Measurements from ENCODE around the gene GTF3C4. TPM values are rescaled to one million over a fixed set of nuclear protein-coding genes. Genes with fewer than 3 reads are reported as not detected.

Gene GTF3C4, protein sequence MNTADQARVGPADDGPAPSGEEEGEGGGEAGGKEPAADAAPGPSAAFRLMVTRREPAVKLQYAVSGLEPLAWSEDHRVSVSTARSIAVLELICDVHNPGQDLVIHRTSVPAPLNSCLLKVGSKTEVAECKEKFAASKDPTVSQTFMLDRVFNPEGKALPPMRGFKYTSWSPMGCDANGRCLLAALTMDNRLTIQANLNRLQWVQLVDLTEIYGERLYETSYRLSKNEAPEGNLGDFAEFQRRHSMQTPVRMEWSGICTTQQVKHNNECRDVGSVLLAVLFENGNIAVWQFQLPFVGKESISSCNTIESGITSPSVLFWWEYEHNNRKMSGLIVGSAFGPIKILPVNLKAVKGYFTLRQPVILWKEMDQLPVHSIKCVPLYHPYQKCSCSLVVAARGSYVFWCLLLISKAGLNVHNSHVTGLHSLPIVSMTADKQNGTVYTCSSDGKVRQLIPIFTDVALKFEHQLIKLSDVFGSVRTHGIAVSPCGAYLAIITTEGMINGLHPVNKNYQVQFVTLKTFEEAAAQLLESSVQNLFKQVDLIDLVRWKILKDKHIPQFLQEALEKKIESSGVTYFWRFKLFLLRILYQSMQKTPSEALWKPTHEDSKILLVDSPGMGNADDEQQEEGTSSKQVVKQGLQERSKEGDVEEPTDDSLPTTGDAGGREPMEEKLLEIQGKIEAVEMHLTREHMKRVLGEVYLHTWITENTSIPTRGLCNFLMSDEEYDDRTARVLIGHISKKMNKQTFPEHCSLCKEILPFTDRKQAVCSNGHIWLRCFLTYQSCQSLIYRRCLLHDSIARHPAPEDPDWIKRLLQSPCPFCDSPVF
- polyA plus RNA-seq (2012; ENCODE audit: missing spikeins), result 7.6 TPM

DNA sequence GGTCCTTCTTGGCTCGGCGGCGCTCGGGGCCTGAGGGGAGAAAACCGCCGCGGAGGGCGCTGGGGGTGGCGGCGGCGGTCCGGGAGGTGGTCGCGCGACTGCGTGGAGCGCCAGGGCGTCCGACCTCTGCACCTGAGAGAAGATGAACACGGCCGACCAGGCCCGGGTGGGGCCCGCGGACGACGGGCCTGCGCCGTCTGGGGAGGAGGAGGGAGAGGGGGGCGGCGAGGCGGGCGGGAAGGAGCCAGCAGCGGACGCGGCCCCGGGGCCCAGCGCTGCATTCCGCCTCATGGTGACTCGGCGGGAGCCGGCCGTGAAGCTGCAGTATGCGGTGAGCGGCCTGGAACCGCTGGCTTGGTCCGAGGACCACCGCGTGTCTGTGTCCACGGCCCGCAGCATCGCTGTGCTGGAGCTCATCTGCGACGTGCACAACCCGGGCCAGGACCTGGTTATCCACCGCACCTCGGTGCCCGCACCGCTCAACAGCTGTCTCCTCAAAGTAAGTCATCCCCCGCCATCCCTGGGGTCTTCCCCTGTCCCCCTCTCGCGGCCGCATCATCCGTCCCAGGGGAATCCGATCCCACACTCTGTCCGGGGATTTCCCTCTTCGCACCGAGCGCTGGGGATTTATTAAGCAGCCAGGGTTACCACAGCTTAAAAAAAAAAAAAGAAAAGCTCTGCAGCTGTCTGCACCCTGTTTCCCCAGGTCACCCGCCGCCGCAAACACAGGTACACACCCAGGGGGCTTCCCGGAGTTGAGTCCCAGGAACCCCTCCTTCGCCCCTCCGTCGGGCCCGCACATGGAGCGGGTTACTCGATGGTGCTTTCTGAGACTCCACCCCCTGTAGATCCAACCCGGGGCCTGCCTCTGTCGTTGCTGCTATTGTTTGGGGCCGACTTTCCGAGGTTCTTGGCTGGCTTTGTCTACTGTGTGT lies at the start of gene GTF3C4:
TSS of gene GTF3C4 (plus strand) at position 8 of the 935 bp plus-strand sequence. CDS start at position 143, 135 bp downstream.
- DNase-seq (ENCODE audit: insufficient read length) (peak; percentile 75), FAIRE-seq (no peak)
- no peak for TF ChIP-seq TAF1 (IDR thresholded peaks at IDR 0.05; ENCODE audit: borderline replicate concordance, low read depth, low read length)
- TF ChIP-seq POLR2A (IDR thresholded peaks at IDR 0.05; ENCODE audit: low read depth, low read length), result no peak
- TF ChIP-seq POLR2AphosphoS5 (IDR thresholded peaks at IDR 0.05; ENCODE audit: low read depth, low read length), result no peak

DNA sequence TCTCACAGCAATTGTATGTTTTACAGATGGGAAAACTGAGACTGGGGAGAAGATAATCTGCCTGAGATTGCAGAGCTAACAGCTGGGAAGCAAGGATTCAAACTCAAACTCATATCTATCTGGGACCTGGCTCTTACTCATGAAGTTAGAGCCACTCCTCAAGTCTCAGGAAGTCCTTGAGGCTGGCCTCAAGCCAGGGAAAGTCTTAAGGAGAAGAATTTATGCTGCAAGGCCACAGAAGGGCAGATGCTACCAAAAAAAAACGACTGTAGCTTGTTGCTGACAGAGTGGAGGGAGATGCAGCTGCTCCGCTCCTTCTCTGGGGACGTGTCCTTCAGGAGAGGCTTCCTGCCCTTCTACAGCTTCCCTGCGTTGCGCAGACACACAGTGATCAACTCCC lies 48.1 kb upstream of the GTF3C4 start:
- DNase-seq (ENCODE audit: insufficient read length), result no peak
- no peak for FAIRE-seq
- TF ChIP-seq POLR2AphosphoS5 (IDR thresholded peaks at IDR 0.05; ENCODE audit: low read depth, low read length), result no peak
- no peak for TF ChIP-seq TAF1 (IDR thresholded peaks at IDR 0.05; ENCODE audit: borderline replicate concordance, low read depth, low read length)
- TF ChIP-seq POLR2A (IDR thresholded peaks at IDR 0.05; ENCODE audit: low read depth, low read length), result no peak

DNA sequence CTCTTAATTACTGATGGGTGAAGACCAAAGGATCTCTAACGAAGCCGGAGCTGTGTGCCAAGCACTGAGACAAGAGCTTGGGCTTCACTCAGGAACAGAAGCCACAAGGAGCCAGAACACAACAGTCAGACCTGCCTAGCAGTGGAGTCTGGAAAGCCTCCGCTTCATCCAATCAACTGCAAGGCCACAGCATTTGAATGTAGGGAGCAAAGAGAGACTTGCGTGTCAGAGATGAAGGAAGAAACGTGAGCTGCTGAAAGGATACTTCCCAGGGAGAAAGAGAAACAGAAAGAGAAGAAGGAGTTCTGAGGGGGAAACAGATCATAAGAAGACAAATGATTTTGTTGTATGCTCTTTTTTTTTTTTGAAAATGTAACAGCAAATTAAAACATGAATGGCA lies 44.0 kb upstream of the GTF3C4 start:
- DNase-seq (ENCODE audit: insufficient read length) (no peak), FAIRE-seq (no peak)
- no peak for TF ChIP-seq POLR2A (IDR thresholded peaks at IDR 0.05; ENCODE audit: low read depth, low read length)
- no peak for TF ChIP-seq TAF1 (IDR thresholded peaks at IDR 0.05; ENCODE audit: borderline replicate concordance, low read depth, low read length)
- TF ChIP-seq POLR2AphosphoS5 (IDR thresholded peaks at IDR 0.05; ENCODE audit: low read depth, low read length), result no peak

DNA sequence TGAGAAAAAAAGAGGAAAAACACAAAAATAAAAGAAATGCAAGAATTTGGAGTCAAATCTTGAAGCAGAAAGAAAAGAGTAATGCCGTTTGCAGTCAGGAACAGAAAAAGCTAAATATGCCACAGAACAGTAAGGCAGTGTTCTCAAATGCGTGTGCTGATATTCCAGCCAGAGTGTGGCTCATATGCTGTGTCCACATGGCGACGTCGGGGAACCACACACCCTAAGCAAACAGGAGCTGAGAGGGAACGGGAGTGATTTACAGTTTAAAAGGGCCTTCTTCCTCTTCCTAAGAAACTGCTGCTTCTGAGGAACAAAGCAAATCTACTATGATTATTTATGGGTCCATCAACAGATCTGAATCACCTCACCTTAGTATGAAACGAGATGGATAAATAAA lies 43.2 kb upstream of the GTF3C4 start:
- DNase-seq (ENCODE audit: insufficient read length) (no peak), FAIRE-seq (no peak)
- TF ChIP-seq POLR2AphosphoS5 (IDR thresholded peaks at IDR 0.05; ENCODE audit: low read depth, low read length) (no peak), TAF1 (IDR thresholded peaks at IDR 0.05; ENCODE audit: borderline replicate concordance, low read depth, low read length) (no peak), POLR2A (IDR thresholded peaks at IDR 0.05; ENCODE audit: low read depth, low read length) (no peak)

DNA sequence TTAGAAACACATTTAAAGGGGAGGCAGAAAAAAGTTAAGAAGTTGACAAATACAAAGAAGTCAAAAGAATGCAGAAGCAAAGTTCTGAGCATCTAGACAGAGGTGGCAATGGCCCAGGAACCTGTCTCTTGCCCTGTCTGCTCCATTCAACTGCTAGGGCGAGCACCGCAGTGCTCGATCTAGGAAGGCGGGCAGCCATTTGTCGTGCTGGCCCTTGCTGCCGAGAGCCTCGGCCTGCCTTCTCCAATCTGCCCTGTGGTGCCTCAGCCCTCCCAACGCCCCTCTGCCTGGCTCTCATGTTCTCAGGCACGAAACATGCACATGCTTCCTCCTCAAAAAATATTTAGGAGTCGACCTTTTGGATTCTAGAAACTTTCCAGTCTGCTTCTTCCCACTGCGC lies 42.7 kb upstream of the GTF3C4 start:
- FAIRE-seq (no peak), DNase-seq (ENCODE audit: insufficient read length) (no peak)
- TF ChIP-seq POLR2A (IDR thresholded peaks at IDR 0.05; ENCODE audit: low read depth, low read length) (no peak), TAF1 (IDR thresholded peaks at IDR 0.05; ENCODE audit: borderline replicate concordance, low read depth, low read length) (no peak)

DNA sequence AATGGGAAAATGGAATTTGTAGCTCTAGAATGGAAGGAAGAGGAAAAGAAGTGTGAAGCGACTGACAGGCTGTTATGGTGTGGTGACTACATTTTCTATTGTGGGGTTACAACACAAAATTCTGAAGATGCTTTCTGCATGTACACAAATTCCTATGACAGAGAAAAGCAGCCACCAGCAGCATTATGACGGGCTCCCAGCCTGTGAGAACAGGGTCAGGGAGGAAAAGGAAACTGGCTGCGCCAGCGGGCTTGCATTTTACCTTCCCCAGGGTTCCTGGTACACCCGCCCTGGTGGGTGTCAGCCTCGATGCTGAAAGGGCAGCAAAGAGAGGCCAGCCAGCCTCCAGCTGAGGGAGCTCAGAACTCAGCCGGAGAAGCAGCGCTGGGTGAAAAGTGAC lies 41.5 kb upstream of the GTF3C4 start:
- DNase-seq (ENCODE audit: insufficient read length), result no peak
- no peak for FAIRE-seq
- no peak for TF ChIP-seq POLR2AphosphoS5 (IDR thresholded peaks at IDR 0.05; ENCODE audit: low read depth, low read length)
- TF ChIP-seq POLR2A (IDR thresholded peaks at IDR 0.05; ENCODE audit: low read depth, low read length), result no peak
- no peak for TF ChIP-seq TAF1 (IDR thresholded peaks at IDR 0.05; ENCODE audit: borderline replicate concordance, low read depth, low read length)

DNA sequence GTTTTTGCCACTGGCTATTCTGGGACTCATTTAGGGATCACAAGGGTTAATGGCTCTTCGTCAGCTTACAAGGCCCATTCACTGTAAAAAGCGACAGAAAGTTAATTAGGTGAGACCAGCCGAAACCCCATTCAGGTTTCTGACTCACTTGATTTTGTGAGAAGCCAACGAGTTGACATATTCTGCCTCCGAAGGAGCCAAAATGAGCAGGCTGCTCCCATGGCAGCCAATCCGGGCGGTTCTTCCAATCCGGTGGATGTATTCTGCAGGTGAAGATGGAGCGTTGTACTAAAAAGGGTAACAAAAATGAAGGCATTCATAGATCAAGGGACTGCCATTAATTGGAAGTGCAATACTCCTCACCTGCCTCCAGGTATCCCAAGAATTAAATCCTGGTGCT lies 40.1 kb upstream of the GTF3C4 start:
- no peak for DNase-seq (ENCODE audit: insufficient read length)
- no peak for FAIRE-seq
- TF ChIP-seq POLR2AphosphoS5 (IDR thresholded peaks at IDR 0.05; ENCODE audit: low read depth, low read length), result no peak
- TF ChIP-seq POLR2A (IDR thresholded peaks at IDR 0.05; ENCODE audit: low read depth, low read length), result no peak
- TF ChIP-seq TAF1 (IDR thresholded peaks at IDR 0.05; ENCODE audit: borderline replicate concordance, low read depth, low read length), result no peak

DNA sequence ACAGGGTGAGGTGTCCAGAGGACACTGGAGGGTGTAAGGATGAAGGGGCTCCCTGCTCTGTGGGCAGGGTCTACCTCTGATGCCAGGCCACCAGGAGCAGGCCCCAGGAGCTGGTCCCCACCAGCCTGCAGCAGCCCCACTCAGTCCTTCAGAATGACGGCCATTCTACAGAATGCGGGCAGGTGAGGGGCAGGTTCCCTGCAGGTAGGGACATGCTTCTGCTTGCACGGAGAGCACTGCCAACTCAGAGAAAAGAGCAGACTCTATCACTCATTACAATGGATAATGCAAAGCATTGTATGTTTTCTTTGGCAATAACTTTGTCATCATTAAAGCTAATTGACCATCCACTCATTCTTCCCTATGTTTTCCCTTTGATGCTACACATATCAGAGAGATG lies 39.5 kb upstream of the GTF3C4 start:
- FAIRE-seq (no peak), DNase-seq (ENCODE audit: insufficient read length) (no peak)
- TF ChIP-seq TAF1 (IDR thresholded peaks at IDR 0.05; ENCODE audit: borderline replicate concordance, low read depth, low read length) (no peak), POLR2AphosphoS5 (IDR thresholded peaks at IDR 0.05; ENCODE audit: low read depth, low read length) (no peak), POLR2A (IDR thresholded peaks at IDR 0.05; ENCODE audit: low read depth, low read length) (no peak)

DNA sequence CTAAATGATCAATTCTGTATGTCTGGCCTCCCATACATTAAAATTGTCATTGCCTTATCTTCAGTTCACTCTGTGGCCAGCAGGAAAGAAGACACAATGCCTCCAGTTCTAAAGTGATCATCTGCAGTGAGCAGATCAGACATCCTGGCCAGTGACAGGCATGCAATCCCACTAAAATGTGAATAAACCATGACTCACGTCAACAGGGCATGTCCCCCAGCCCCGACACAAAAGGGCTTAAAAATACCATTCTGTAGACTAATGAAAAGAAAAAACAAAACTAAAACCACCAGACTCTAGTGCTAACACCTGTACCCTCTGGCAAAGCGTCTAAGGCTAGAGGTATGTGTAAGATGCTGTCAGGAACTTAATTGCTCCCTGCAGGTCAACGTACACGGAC lies 39.0 kb upstream of the GTF3C4 start:
- FAIRE-seq (no peak), DNase-seq (ENCODE audit: insufficient read length) (no peak)
- TF ChIP-seq TAF1 (IDR thresholded peaks at IDR 0.05; ENCODE audit: borderline replicate concordance, low read depth, low read length) (no peak), POLR2A (IDR thresholded peaks at IDR 0.05; ENCODE audit: low read depth, low read length) (no peak), POLR2AphosphoS5 (IDR thresholded peaks at IDR 0.05; ENCODE audit: low read depth, low read length) (no peak)

DNA sequence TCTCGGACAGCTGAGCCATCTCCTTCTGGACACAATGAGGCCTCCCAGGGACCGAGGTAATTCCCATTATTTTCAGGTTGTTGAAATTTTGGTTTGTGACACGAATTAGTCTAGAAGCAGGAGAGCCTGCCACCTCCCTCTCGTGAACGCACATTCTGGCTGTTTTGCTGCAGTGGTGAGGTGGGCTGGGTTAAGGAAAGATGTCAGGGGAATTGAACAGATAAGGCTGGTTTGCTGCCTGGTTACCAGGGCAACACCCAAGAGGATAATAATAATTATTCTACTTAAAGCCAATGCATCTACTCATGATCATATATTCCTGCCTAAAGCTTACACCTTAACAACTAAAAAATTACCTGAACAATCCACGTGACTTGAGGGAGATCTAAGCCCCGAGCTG lies 38.6 kb upstream of the GTF3C4 start:
- no peak for FAIRE-seq
- no peak for DNase-seq (ENCODE audit: insufficient read length)
- no peak for TF ChIP-seq TAF1 (IDR thresholded peaks at IDR 0.05; ENCODE audit: borderline replicate concordance, low read depth, low read length)
- no peak for TF ChIP-seq POLR2AphosphoS5 (IDR thresholded peaks at IDR 0.05; ENCODE audit: low read depth, low read length)
- no peak for TF ChIP-seq POLR2A (IDR thresholded peaks at IDR 0.05; ENCODE audit: low read depth, low read length)
